Lower lobe of right lung (tissue), 2 donors: ENCODE data around the gene SLC25A22. TPM values are rescaled to one million over a fixed set of nuclear protein-coding genes. Genes with fewer than 3 reads are reported as not detected.

ENCODE experiments used
- ATAC-seq, 2 donors: fragments of 200-7000 bp; cut with Tn5 transposase; one replicate each; pipeline ENCODE4 v1.9.1; 2020 to 2022; ENCODE audit warnings: mild to moderate bottlenecking in 2 of 2, moderate library complexity in 2 of 2
- DNase-seq: peaks from one replicate; pipeline ENCODE4 v3.0.0-alpha.2; 2020
- H3K27ac ChIP-seq: fragments of 200-600 bp; one replicate; pipeline ENCODE4 v1.8.0; 2022
- H3K27me3 ChIP-seq: fragments of 200-600 bp; one replicate; pipeline ENCODE4 v1.8.0; 2022; ENCODE audit warnings: low read depth
- H3K36me3 ChIP-seq: fragments of 200-600 bp; one replicate; pipeline ENCODE4 v1.8.0; 2022; ENCODE audit warnings: mild to moderate bottlenecking
- H3K4me1 ChIP-seq: fragments of 200-600 bp; one replicate; pipeline ENCODE4 v1.8.0; 2022
- H3K4me3 ChIP-seq: fragments of 200-600 bp; one replicate; pipeline ENCODE4 v1.8.0; 2022; ENCODE audit warnings: mild to moderate bottlenecking
- H3K9me3 ChIP-seq: fragments of 200-600 bp; one replicate; pipeline ENCODE4 v1.8.0; 2022
- intact Hi-C: fragments of 100-400 bp; cut with DNase I; formaldehyde crosslinking; loops from one replicate; pipeline ENCODE4 v1.11.0; 2022
- total RNA-seq: library from RNA; stranded (reverse); fragmentation: NEBNext Ultra II Directional; extraction: Animal tissue kit (Norgen Biotek cat#: 25700); gene quantifications from one replicate; pipeline ENCODE4 v1.2.1, GENCODE V29; 2021
- TF ChIP-seq, protein P1 (sequence below): fragments of 200-600 bp; IDR thresholded peaks from one replicate; pipeline ENCODE4 v1.8.0; 2022; ENCODE audit warnings: antibody characterized with exemption, mild to moderate bottlenecking
- donor health status: DM: no; HTN: yes; CAD: no; lungs with severe emphysema.

Gene SLC25A22
- total RNA-seq, 1 donor from 2014 or later, result 18.2 TPM

DNA sequence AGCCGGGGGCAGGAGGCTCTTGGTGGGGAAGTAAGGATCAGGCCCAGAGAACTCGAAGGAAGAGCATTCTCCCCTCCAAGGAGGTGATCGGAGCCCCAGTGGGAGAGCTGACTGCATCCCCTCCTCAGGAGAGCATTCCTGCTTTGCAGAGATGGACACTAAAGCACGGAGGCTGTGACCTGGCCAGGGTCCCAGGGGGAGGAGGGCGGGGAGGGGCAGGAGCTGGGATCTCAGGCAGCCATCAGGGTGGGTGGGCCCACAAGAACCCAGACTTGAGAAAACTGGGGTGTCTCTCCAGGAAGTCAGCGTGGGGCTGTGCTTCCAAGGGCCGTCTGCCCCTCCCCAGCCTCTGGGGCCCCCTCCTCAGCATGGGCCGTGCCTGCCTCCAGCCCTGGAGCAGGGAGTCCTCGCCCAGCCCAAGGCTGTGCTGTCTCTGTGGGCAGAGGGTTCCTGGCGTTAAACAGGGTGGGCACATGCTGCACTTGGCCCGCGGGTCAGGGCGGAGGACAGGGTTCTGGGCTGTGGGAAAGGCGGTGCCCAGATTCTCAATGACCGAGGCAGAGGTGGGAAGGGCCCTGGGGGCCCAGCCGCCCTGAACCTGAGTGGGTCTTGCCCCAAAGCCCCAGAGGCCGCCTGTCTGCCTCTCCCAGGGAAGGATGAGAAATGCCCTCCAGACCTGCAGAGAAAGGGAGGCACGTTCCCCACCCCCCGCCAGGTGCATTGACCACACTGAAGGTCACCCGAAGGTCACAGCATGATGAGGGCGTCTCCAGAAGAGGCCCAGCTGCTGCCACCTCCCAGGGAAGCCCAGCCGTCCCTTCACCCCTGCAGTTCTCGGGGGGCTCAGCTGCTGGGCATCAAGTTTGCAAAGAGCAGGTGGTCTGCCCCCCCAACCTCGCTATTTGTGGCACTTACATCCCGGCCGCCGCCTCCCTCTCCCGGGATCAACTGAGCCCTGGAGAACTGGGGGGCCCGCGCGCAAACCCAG, 8.8 kb downstream of the SLC25A22 start:
- intact Hi-C loops, result no loop called here
- TF ChIP-seq, protein P1, sequence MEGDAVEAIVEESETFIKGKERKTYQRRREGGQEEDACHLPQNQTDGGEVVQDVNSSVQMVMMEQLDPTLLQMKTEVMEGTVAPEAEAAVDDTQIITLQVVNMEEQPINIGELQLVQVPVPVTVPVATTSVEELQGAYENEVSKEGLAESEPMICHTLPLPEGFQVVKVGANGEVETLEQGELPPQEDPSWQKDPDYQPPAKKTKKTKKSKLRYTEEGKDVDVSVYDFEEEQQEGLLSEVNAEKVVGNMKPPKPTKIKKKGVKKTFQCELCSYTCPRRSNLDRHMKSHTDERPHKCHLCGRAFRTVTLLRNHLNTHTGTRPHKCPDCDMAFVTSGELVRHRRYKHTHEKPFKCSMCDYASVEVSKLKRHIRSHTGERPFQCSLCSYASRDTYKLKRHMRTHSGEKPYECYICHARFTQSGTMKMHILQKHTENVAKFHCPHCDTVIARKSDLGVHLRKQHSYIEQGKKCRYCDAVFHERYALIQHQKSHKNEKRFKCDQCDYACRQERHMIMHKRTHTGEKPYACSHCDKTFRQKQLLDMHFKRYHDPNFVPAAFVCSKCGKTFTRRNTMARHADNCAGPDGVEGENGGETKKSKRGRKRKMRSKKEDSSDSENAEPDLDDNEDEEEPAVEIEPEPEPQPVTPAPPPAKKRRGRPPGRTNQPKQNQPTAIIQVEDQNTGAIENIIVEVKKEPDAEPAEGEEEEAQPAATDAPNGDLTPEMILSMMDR, result no peak
- H3K36me3 ChIP-seq, result peaks cover 20% of the 10 kb centered on the region
- no peaks in the 10 kb centered on the region for H3K4me1 ChIP-seq
- H3K4me3 ChIP-seq, result no peak overlapping the region
- no peak overlapping the region for H3K27ac ChIP-seq
- ATAC-seq (no peak), DNase-seq (no peak)
- H3K9me3 ChIP-seq, result no peaks in the 10 kb centered on the region
- peaks cover 18% of the 10 kb centered on the region for H3K27me3 ChIP-seq

DNA sequence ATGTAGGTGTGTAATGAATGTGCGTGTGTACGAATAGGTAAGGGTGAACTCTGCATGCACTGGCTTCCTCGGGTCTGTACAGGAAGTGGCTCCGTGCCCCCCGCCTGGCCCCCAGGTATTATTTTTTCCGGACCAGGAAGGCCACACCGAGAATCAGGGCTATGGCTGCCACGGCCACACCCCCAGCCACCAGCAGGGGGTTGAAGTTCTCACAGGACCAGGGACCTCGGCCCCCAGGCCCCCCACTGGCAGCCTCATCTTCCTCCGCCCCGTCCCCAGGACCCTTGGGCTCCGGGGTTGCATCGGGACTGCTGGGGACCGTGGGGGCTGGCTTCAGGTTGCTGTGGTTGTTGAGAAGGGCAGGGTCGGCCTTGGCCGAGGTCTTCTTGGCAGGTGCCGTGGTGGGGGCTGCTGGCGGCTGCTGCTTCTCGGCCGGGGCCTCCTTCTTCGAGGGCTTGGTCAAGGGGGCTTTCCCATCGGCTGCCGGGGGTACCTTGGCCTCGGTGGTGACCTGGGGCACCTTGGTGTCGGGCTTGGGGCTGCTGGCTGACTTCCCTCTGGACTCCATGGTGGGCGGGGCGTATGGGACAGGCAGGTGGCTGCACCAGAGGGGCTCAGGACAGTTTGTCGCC, 10.0 kb downstream of the SLC25A22 start:
- peaks cover 6% of the 10 kb centered on the region for H3K4me1 ChIP-seq
- intact Hi-C loops, result no loop called here
- DNase-seq, result no peak
- H3K4me3 ChIP-seq, result no peak overlapping the region
- TF ChIP-seq, protein P1, result no peak
- H3K27ac ChIP-seq, result no peak overlapping the region
- ATAC-seq, result no peak
- peaks cover 14% of the 10 kb centered on the region for H3K36me3 ChIP-seq
- no peaks in the 10 kb centered on the region for H3K9me3 ChIP-seq
- H3K27me3 ChIP-seq, result peaks cover 18% of the 10 kb centered on the region

DNA sequence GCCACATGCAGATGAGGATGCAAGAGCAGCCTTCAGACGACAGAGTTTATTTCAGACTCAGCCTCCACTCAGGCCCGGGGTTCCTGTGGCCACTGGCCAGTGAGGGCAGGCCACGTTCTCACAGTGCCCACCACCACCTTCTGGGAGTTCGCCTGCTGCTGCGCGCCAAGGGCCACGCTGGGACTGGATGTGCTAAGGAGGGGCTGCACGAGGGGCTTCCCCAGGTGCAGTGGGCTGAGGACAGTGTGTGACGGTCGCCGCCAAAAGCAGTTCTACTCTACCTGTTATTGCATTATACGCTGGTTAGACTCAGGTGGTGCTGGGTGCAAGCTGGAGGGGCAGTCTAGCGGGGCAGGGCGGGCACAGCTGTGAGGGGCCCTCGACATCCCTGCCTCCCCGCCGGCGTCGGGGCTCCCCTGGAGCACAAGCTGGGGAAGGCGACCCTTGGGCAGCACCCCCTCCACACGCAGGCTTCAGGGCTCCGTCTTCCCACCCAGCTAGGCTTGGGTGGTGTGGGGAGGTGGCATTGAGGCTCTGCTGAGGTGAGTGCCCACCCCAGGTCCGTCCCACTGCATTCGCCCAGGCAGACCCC, 10.9 kb downstream of the SLC25A22 start:
- peaks cover 9% of the 10 kb centered on the region for H3K4me1 ChIP-seq
- no peak for DNase-seq
- intact Hi-C loops, result no loop called here
- H3K27me3 ChIP-seq, result peaks cover 18% of the 10 kb centered on the region
- ATAC-seq, result no peak
- H3K27ac ChIP-seq, result no peak overlapping the region
- H3K9me3 ChIP-seq, result no peaks in the 10 kb centered on the region
- peaks cover 12% of the 10 kb centered on the region for H3K36me3 ChIP-seq
- TF ChIP-seq, protein P1, result no peak
- H3K4me3 ChIP-seq, result no peak overlapping the region

DNA sequence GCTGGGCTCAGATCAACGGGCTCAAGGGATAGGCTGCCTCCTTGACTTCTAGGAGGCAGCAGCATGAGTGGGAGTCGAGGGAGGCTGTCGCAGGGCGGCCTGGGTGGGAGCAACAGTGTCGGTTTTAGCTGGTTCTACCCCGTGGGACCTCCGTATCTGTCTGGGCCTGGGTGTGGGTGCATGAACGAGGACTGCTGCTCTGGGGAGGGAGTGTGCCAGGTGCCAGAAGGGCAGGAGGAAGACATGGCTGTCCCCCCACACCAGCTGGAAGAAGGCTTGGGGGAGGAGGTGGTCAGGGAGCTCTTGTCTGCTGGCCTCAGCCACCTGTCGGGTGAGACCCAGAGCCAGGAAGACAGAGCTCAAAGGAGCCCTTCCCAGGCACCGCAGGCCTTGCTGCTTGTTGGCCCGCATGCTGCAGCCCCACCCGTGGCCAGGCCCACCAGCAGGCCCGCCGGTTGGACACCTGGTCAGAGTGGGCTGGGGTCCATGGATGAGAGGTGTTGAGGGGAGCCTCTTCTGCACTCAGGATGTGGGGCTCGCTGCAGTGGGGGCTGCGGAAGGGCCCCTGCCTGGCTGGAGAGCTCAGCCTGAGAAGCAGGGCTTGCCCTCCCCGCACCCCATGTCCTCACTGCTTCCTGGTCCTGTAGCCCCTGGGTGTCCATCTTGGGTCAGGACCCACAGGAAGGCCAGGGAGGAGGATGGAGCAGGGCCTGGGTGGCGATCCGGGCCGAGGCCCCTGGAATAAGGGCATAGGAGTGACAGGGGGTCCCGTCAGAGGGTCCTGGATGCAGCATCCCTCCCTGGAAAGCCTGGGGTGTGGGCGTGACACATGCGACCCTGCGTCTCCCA, 11.6 kb downstream of the SLC25A22 start:
- Histone ChIP-seq H3K4me3 (no peak overlapping the region), H3K36me3 (peaks cover 4% of the 10 kb centered on the region), H3K27ac (no peak overlapping the region), H3K27me3 (peaks cover 18% of the 10 kb centered on the region), H3K4me1 (peaks cover 9% of the 10 kb centered on the region), H3K9me3 (no peaks in the 10 kb centered on the region)
- no peak for DNase-seq
- TF ChIP-seq, protein P1, result no peak
- ATAC-seq, result no peak
- intact Hi-C loops, result no loop called here

DNA sequence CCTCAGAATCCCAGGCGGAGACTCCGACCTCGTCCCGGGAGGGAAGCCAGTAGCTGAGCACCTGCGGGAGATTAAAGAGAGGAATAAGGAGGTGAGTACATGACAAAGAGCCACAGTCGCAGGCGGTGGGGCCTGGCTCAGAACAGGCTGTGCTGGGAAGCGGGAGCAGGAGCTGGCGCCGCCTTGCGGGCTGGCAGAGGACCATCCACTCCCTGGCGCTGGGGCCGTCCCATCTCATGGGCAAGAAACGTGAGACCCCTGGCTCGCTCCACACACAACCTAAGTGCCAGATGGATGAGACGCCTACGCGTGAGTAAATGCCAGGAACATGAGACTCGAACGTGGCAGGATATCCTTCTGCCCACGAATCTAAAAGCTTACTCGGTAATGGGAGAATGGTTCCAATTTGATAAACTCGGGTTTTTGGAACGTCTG, 14.5 kb downstream of the SLC25A22 start:
- DNase-seq, result peak; percentile 89
- peaks cover 12% of the 10 kb centered on the region for H3K4me1 ChIP-seq
- intact Hi-C loops, result no loop called here
- H3K27ac ChIP-seq, result no peak overlapping the region
- peak; percentile 88 to 93 for ATAC-seq
- no peaks in the 10 kb centered on the region for H3K9me3 ChIP-seq
- H3K36me3 ChIP-seq, result no peaks in the 10 kb centered on the region
- TF ChIP-seq, protein P1, result peak; percentile 64
- H3K4me3 ChIP-seq, result no peak overlapping the region
- H3K27me3 ChIP-seq, result peaks cover 3% of the 10 kb centered on the region
